ENCODE data around the gene FMNL2.

GRCh38 chr2:152613235-152613634 is 278.3 kb downstream of the FMNL2 start:
- TF ChIP-seq, protein P1, sequence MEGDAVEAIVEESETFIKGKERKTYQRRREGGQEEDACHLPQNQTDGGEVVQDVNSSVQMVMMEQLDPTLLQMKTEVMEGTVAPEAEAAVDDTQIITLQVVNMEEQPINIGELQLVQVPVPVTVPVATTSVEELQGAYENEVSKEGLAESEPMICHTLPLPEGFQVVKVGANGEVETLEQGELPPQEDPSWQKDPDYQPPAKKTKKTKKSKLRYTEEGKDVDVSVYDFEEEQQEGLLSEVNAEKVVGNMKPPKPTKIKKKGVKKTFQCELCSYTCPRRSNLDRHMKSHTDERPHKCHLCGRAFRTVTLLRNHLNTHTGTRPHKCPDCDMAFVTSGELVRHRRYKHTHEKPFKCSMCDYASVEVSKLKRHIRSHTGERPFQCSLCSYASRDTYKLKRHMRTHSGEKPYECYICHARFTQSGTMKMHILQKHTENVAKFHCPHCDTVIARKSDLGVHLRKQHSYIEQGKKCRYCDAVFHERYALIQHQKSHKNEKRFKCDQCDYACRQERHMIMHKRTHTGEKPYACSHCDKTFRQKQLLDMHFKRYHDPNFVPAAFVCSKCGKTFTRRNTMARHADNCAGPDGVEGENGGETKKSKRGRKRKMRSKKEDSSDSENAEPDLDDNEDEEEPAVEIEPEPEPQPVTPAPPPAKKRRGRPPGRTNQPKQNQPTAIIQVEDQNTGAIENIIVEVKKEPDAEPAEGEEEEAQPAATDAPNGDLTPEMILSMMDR (IDR thresholded peaks at IDR 0.05), result no peak
- TF ChIP-seq POLR2A (IDR thresholded peaks at IDR 0.05), result no peak

Data from thyroid gland (tissue), 4 donors.